Stimulated activated naive CD8-positive, alpha-beta T cell treated with anti-CD3 and anti-CD28 coated beads, Interleukin-15, amount 100 ng/mL, for 72 hours (primary cell): ENCODE measurements around the gene NCKAP5L.

ENCODE experiments used
- ATAC-seq: fragments of 150-1000 bp; cut with Tn5 transposase; 2 replicates; pipeline ENCODE4 v1.10.0; 2021; ENCODE audit warnings: mild to moderate bottlenecking, moderate library complexity
- DNase-seq, 2 donors: peaks; one replicate each; pipeline ENCODE4 v3.0.0; 2021 to 2022
- H3K27ac Mint-ChIP-seq, 2 donors: one replicate each; pipeline ENCODE4 v1.8.0; 2022; ENCODE audit warnings: mild to moderate bottlenecking in 2 of 2, mixed read lengths in 2 of 2, moderate library complexity in 2 of 2
- H3K27me3 Mint-ChIP-seq: one replicate; pipeline ENCODE4 v1.8.0; 2022; ENCODE audit warnings: mixed read lengths
- H3K4me1 Mint-ChIP-seq: one replicate; pipeline ENCODE4 v1.8.0; 2022; ENCODE audit warnings: mild to moderate bottlenecking, mixed read lengths
- H3K4me3 Mint-ChIP-seq, 2 donors: one replicate each; pipeline ENCODE4 v1.8.0; 2022; ENCODE audit warnings: mild to moderate bottlenecking in 2 of 2, mixed read lengths in 2 of 2, moderate library complexity in 1 of 2
- H3K9me3 Mint-ChIP-seq, 2 donors: one replicate each; pipeline ENCODE4 v1.8.0; 2022; ENCODE audit warnings: mixed read lengths in 2 of 2

NCKAP5L gene

GRCh38 chr12:49842519-49843352 lies 14.5 kb upstream of the NCKAP5L start, which contains the start of gene BCDIN3D:
TSS of gene BCDIN3D (minus strand) at chr12:49843106. CDS start at chr12:49843087, 19 bp downstream.
- DNase-seq: peak; percentile 89 to 93
- H3K27me3 Mint-ChIP-seq: no peaks in the 10 kb centered on the region
- peak within 1 kb of the TSS; percentile 97 for H3K27ac Mint-ChIP-seq
- peak within 1 kb of the TSS; percentile 91 to 97 for H3K4me3 Mint-ChIP-seq
- H3K9me3 Mint-ChIP-seq: no peaks in the 10 kb centered on the region
- ATAC-seq: peak; percentile 94
- H3K4me1 Mint-ChIP-seq: peaks cover 40% of the 10 kb centered on the region

GRCh38 chr12:49838973-49839633 lies 10.9 kb upstream of the NCKAP5L start:
- no peak overlapping the region for H3K4me3 Mint-ChIP-seq
- ATAC-seq (peak; percentile 43), DNase-seq (peak; percentile 31 to 39)
- H3K9me3 Mint-ChIP-seq: no peaks in the 10 kb centered on the region
- H3K4me1 Mint-ChIP-seq: peaks cover 31% of the 10 kb centered on the region
- H3K27ac Mint-ChIP-seq: no peak overlapping the region
- H3K27me3 Mint-ChIP-seq: no peaks in the 10 kb centered on the region

GRCh38 chr12:49832836-49833421 lies 4.7 kb upstream of the NCKAP5L start:
- ATAC-seq (no peak), DNase-seq (no peak)
- Mint-ChIP-seq H3K27ac (peak overlapping the region; percentile 36 to 91), H3K9me3 (no peaks in the 10 kb centered on the region), H3K27me3 (no peaks in the 10 kb centered on the region), H3K4me3 (no peak overlapping the region), H3K4me1 (peaks cover 24% of the 10 kb centered on the region)

- no peaks in the 10 kb centered on the region for H3K27me3 Mint-ChIP-seq
- no peak overlapping the region for H3K27ac Mint-ChIP-seq
- H3K4me1 Mint-ChIP-seq: peaks cover 34% of the 10 kb centered on the region
- no peak overlapping the region for H3K4me3 Mint-ChIP-seq
- ATAC-seq: no peak
- no peaks in the 10 kb centered on the region for H3K9me3 Mint-ChIP-seq
- DNase-seq: no peak
Observed at GRCh38 chr12:49831717-49832116, 3.5 kb upstream of the NCKAP5L start.

- Mint-ChIP-seq H3K27ac (peak overlapping the region in 1 of 2 donors; percentile 21), H3K27me3 (no peaks in the 10 kb centered on the region), H3K4me3 (peak overlapping the region; percentile 90 to 94), H3K4me1 (peaks cover 56% of the 10 kb centered on the region), H3K9me3 (no peaks in the 10 kb centered on the region)
- DNase-seq: peak; percentile 25 to 40
- ATAC-seq: peak; percentile 8
Observed at GRCh38 chr12:49827401-49828099, 663 bp downstream of the NCKAP5L start.

- ATAC-seq (no peak), DNase-seq (no peak)
- H3K27ac Mint-ChIP-seq: no peak overlapping the region
Observed at GRCh38 chr12:49827051-49827400, 1.2 kb downstream of the NCKAP5L start.

GRCh38 chr12:49825971-49826421 lies 2.2 kb downstream of the NCKAP5L start:
- Mint-ChIP-seq H3K4me1 (peaks cover 68% of the 10 kb centered on the region), H3K27ac (no peak overlapping the region), H3K27me3 (no peaks in the 10 kb centered on the region), H3K4me3 (no peak overlapping the region), H3K9me3 (no peaks in the 10 kb centered on the region)
- DNase-seq (no peak), ATAC-seq (no peak)

More at GRCh38 chr12:49827051-49827400, 1.2 kb downstream of the NCKAP5L start:
- Mint-ChIP-seq H3K4me3 (peak overlapping the region; percentile 90 to 94), H3K4me1 (peaks cover 58% of the 10 kb centered on the region), H3K9me3 (no peaks in the 10 kb centered on the region), H3K27me3 (no peaks in the 10 kb centered on the region)

GRCh38 chr12:49825360-49825970 lies 2.7 kb downstream of the NCKAP5L start:
- ATAC-seq (no peak), DNase-seq (no peak)
- no peaks in the 10 kb centered on the region for H3K27me3 Mint-ChIP-seq
- H3K9me3 Mint-ChIP-seq: no peaks in the 10 kb centered on the region
- H3K27ac Mint-ChIP-seq: no peak overlapping the region
- H3K4me3 Mint-ChIP-seq: no peak overlapping the region
- H3K4me1 Mint-ChIP-seq: peaks cover 73% of the 10 kb centered on the region

- DNase-seq: no peak
- Mint-ChIP-seq H3K4me3 (no peak overlapping the region), H3K4me1 (peaks cover 74% of the 10 kb centered on the region), H3K9me3 (no peaks in the 10 kb centered on the region), H3K27me3 (no peaks in the 10 kb centered on the region), H3K27ac (no peak overlapping the region)
- no peak for ATAC-seq
Observed at GRCh38 chr12:49824895-49825294, 3.3 kb downstream of the NCKAP5L start.

- Mint-ChIP-seq H3K27me3 (no peaks in the 10 kb centered on the region), H3K9me3 (no peaks in the 10 kb centered on the region), H3K4me3 (no peak overlapping the region), H3K4me1 (peaks cover 73% of the 10 kb centered on the region), H3K27ac (no peak overlapping the region)
- DNase-seq (no peak), ATAC-seq (no peak)
Observed at GRCh38 chr12:49824416-49824815, 3.8 kb downstream of the NCKAP5L start.

- no peaks in the 10 kb centered on the region for H3K27me3 Mint-ChIP-seq
- no peak overlapping the region for H3K27ac Mint-ChIP-seq
- H3K4me3 Mint-ChIP-seq: no peak overlapping the region
Observed at GRCh38 chr12:49823951-49824350, 4.3 kb downstream of the NCKAP5L start.

GRCh38 chr12:49823350-49823749 lies 4.9 kb downstream of the NCKAP5L start:
- Mint-ChIP-seq H3K4me1 (peaks cover 64% of the 10 kb centered on the region), H3K27ac (no peak overlapping the region), H3K9me3 (no peaks in the 10 kb centered on the region), H3K27me3 (no peaks in the 10 kb centered on the region), H3K4me3 (no peak overlapping the region)
- no peak for DNase-seq
- no peak for ATAC-seq

More at GRCh38 chr12:49823951-49824350, 4.3 kb downstream of the NCKAP5L start:
- Mint-ChIP-seq H3K4me1 (peaks cover 68% of the 10 kb centered on the region), H3K9me3 (no peaks in the 10 kb centered on the region)
- no peak for DNase-seq
- no peak for ATAC-seq

GRCh38 chr12:49821373-49822287 lies 6.6 kb downstream of the NCKAP5L start:
- peak overlapping the region in 1 of 2 donors; percentile 98 for H3K27ac Mint-ChIP-seq

GRCh38 chr12:49819786-49820185 lies 8.4 kb downstream of the NCKAP5L start:
- Mint-ChIP-seq H3K27ac (peak overlapping the region in 1 of 2 donors; percentile 21), H3K4me1 (peaks cover 53% of the 10 kb centered on the region), H3K27me3 (no peaks in the 10 kb centered on the region), H3K4me3 (no peak overlapping the region), H3K9me3 (no peaks in the 10 kb centered on the region)
- DNase-seq: no peak
- no peak for ATAC-seq

More at GRCh38 chr12:49821373-49822287, 6.6 kb downstream of the NCKAP5L start:
- no peak for DNase-seq
- Mint-ChIP-seq H3K4me3 (peak overlapping the region; percentile 61 to 79), H3K9me3 (no peaks in the 10 kb centered on the region), H3K4me1 (peaks cover 59% of the 10 kb centered on the region), H3K27me3 (no peaks in the 10 kb centered on the region)
- peak; percentile 4 for ATAC-seq
